Keratinocyte (primary cell): ENCODE data around the gene CCNT1. TPM values are rescaled to one million over a fixed set of nuclear protein-coding genes. Genes with fewer than 3 reads are reported as not detected.

Experiments
- DNase-seq: peaks from one replicate; pipeline ENCODE4 v3.0.0-alpha.2; 2011; ENCODE audit warnings: low read depth, missing footprints, low spot score
- FAIRE-seq: peaks from 2 replicates; lab custom pipeline; 2011; peaks lifted over from hg19 to GRCh38; lab: Jason Lieb, UNC
- H2AFZ ChIP-seq: 2 replicates; pipeline ENCODE4 v1.6.0; 2012; ENCODE audit warnings: low read length, control low read depth, inconsistent platforms; ENCODE audit not compliant: control insufficient read depth
- H3K27ac ChIP-seq: 2 replicates; pipeline ENCODE4 v1.5.1; 2011; ENCODE audit warnings: low read length; ENCODE audit not compliant: control insufficient read depth, insufficient read depth
- H3K27me3 ChIP-seq: 3 replicates; pipeline ENCODE4 v1.6.0; 2011; ENCODE audit warnings: low read length; ENCODE audit not compliant: control insufficient read depth, insufficient read depth; ENCODE audit errors: extremely low read depth
- H3K36me3 ChIP-seq, 2 experiments: 2 replicates in 1 of 2; 3 replicates in 1 of 2; pipeline ENCODE4 v1.5.1; 2011; ENCODE audit warnings: low read length in 2 of 2, mild to moderate bottlenecking in 1 of 2; ENCODE audit not compliant: control insufficient read depth in 2 of 2, insufficient read depth in 2 of 2; ENCODE audit errors: extremely low read depth in 1 of 2
- H3K4me1 ChIP-seq: 3 replicates; pipeline ENCODE4 v1.5.1; 2011; ENCODE audit warnings: low read length; ENCODE audit not compliant: control insufficient read depth, insufficient read depth; ENCODE audit errors: extremely low read depth
- H3K4me2 ChIP-seq: 3 replicates; pipeline ENCODE4 v1.6.0; 2011; ENCODE audit warnings: low read depth, low read length; ENCODE audit not compliant: control insufficient read depth, insufficient read depth; ENCODE audit errors: extremely low read depth
- H3K4me3 ChIP-seq, 3 experiments: fragments of 200-600 bp in 1 of 3; sonication (generic) in 1 of 3; 2 replicates in 2 of 3; 3 replicates in 1 of 3; pipeline ENCODE4 v1.5.1; 2011 to 2016; ENCODE audit warnings: low read length in 3 of 3, mild to moderate bottlenecking in 3 of 3, control low read depth in 2 of 3, inconsistent platforms in 1 of 3, low read depth in 1 of 3, mixed read lengths in 1 of 3, mixed run types in 1 of 3, moderate library complexity in 1 of 3; ENCODE audit not compliant: control insufficient read depth in 2 of 3, insufficient read depth in 2 of 3; ENCODE audit errors: extremely low read depth in 1 of 3
- H3K79me2 ChIP-seq: 2 replicates; pipeline ENCODE4 v1.6.0; 2012; ENCODE audit warnings: low read length; ENCODE audit not compliant: control insufficient read depth, insufficient read depth
- H3K9ac ChIP-seq: 3 replicates; pipeline ENCODE4 v1.6.0; 2011; ENCODE audit warnings: low read length; ENCODE audit not compliant: control insufficient read depth, insufficient read depth; ENCODE audit errors: extremely low read depth
- H3K9me1 ChIP-seq: 3 replicates; pipeline ENCODE4 v1.6.0; 2011; ENCODE audit warnings: low read length; ENCODE audit not compliant: control insufficient read depth, insufficient read depth; ENCODE audit errors: extremely low read depth
- H3K9me3 ChIP-seq: 2 replicates; pipeline ENCODE4 v1.5.1; 2012; ENCODE audit warnings: low read depth, low read length; ENCODE audit not compliant: control insufficient read depth
- H4K20me1 ChIP-seq: 3 replicates; pipeline ENCODE4 v1.6.0; 2011; ENCODE audit warnings: low read length; ENCODE audit not compliant: control insufficient read depth, insufficient read depth; ENCODE audit errors: extremely low read depth
- CTCF ChIP-seq, 3 experiments: IDR thresholded peaks in 1 of 3; conservative IDR thresholded peaks in 1 of 3; optimal IDR thresholded peaks in 1 of 3; 2 replicates in 2 of 3; 3 replicates in 1 of 3; pipeline versions ENCODE3 to v1.5.1; 2011; ENCODE audit warnings: low read length in 3 of 3, mild to moderate bottlenecking in 3 of 3, moderate library complexity in 2 of 3, control low read depth in 1 of 3, inconsistent platforms in 1 of 3; ENCODE audit not compliant: insufficient read depth in 2 of 3; ENCODE audit errors: extremely low read depth in 1 of 3
- EZH2 ChIP-seq: IDR thresholded peaks from one replicate; pipeline ENCODE4 v1.6.1; 2012; ENCODE audit warnings: inconsistent platforms, mild to moderate bottlenecking, low read length, moderate library complexity
- dilution Hi-C: fragments of 300-500 bp; cut with MboI; formaldehyde crosslinking; loops from one replicate; pipeline ENCODE4 v1.7.0; 2020; ENCODE audit warnings: low sequenced_read_pairs; ENCODE audit not compliant: extremely low pct_ligation_motif_present
- polyA plus RNA-seq, 5 experiments: library from polyadenylated mRNA; depleted of rRNA in 3 of 5; stranded (reverse) in 3 of 5; stranded (forward) in 1 of 5; unstranded in 1 of 5; fragments of >200 nt; gene quantifications; 1 replicate in 1 of 5; 2 replicates in 3 of 5; 3 replicates in 1 of 5; pipeline versions ENCODE4 v1.2.1 to v1.2.3, GENCODE V29; 2011 to 2012; ENCODE audit warnings: missing spikeins in 2 of 5, low read depth in 1 of 5, low replicate concordance in 1 of 5

Gene CCNT1
- polyA plus RNA-seq, 1 donor (not counting 4 experiments of a cell fraction or from before 2014, with no cell fraction given) = 23.4 TPM

DNA sequence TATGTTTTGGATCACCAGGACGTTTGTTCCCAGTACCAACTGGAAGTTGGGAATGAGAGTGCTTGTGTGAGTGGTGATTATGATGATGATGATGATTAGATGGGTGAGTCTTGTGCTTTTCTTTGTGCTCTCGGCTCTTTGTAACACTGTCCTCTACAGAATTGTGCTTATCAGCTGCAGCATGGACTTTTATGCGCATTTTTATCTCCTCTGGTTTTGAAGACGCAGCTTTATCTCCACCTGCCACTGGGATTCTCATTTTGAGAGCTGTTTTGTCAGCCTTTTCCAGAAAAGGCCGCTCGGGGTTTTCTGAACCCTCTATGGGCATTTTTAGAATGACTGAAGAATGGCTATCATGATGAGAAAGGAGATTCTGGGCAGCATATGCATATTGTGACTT lies 22.9 kb downstream of the CCNT1 start:
- H3K27me3 ChIP-seq = no peaks in the 10 kb centered on the region
- no peak overlapping the region for H3K4me3 ChIP-seq
- H3K4me2 ChIP-seq = no peak overlapping the region
- H4K20me1 ChIP-seq = peaks cover 6% of the 10 kb centered on the region
- DNase-seq = no peak
- no peaks in the 10 kb centered on the region for H3K4me1 ChIP-seq
- no peak for TF ChIP-seq CTCF (optimal IDR thresholded peaks at IDR 0.05 in 1 of 3, IDR thresholded peaks at IDR 0.05 in 1 of 3, conservative IDR thresholded peaks at IDR 0.05 in 1 of 3; ENCODE audit: extremely low read depth in 1 of 3, insufficient read depth in 2 of 3, low read length in 3 of 3)
- no peak for TF ChIP-seq EZH2
- H3K9me3 ChIP-seq = no peaks in the 10 kb centered on the region
- no peak overlapping the region for H2AFZ ChIP-seq
- no peak for FAIRE-seq
- H3K79me2 ChIP-seq = peaks cover 18% of the 10 kb centered on the region
- H3K9ac ChIP-seq = no peak overlapping the region
- no peaks in the 10 kb centered on the region for H3K9me1 ChIP-seq
- dilution Hi-C loops = no loop called here
- H3K36me3 ChIP-seq = peaks cover 24 to 35% of the 10 kb centered on the region in 2 experiments
- no peak overlapping the region for H3K27ac ChIP-seq

DNA sequence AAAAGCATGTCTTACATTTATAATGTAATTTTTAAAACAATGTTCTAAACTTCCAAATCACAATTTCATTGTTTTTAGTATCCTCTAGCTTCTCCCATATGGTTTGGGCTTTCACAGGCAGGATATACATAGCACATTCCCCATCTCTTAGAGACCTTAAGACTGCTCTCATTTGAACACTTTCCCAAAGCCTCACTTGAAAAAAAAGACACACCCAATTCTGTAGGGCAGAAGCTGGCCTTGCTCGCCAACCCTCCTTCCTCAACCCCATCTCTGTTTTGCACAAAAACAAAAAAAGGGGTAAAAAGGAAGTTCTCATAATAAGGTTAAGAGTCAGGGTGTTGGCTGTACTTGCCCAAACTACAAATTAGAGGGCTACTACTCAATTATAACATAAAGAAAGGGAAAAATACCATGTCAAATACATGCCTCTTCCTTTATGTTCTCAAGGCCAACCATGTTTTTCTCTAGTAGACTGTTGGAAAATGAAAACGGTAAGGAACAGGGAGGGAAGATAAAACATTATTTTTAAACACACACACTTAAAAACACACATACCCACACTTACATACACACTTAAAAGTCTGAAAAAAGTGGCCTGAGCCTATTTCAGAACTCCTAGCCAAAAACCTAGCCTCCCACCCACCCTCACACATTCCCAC lies 24.6 kb downstream of the CCNT1 start:
- no peak for TF ChIP-seq EZH2
- TF ChIP-seq CTCF (optimal IDR thresholded peaks at IDR 0.05 in 1 of 3, IDR thresholded peaks at IDR 0.05 in 1 of 3, conservative IDR thresholded peaks at IDR 0.05 in 1 of 3; ENCODE audit: extremely low read depth in 1 of 3, insufficient read depth in 2 of 3, low read length in 3 of 3) = no peak
- Histone ChIP-seq H3K27ac (no peak overlapping the region), H3K4me2 (no peak overlapping the region), H4K20me1 (peaks cover 6% of the 10 kb centered on the region), H3K4me3 (no peak overlapping the region), H3K9ac (no peak overlapping the region), H3K27me3 (no peaks in the 10 kb centered on the region), H3K79me2 (peaks cover 16% of the 10 kb centered on the region), H3K4me1 (no peaks in the 10 kb centered on the region), H2AFZ (no peak overlapping the region), H3K36me3 (peaks cover 21 to 30% of the 10 kb centered on the region in 2 experiments), H3K9me1 (no peaks in the 10 kb centered on the region), H3K9me3 (no peaks in the 10 kb centered on the region)
- FAIRE-seq (no peak), DNase-seq (no peak)
- dilution Hi-C loops = no loop called here
